ENCODE measurements around the gene MAPK8.

MAPK8 gene

DNA sequence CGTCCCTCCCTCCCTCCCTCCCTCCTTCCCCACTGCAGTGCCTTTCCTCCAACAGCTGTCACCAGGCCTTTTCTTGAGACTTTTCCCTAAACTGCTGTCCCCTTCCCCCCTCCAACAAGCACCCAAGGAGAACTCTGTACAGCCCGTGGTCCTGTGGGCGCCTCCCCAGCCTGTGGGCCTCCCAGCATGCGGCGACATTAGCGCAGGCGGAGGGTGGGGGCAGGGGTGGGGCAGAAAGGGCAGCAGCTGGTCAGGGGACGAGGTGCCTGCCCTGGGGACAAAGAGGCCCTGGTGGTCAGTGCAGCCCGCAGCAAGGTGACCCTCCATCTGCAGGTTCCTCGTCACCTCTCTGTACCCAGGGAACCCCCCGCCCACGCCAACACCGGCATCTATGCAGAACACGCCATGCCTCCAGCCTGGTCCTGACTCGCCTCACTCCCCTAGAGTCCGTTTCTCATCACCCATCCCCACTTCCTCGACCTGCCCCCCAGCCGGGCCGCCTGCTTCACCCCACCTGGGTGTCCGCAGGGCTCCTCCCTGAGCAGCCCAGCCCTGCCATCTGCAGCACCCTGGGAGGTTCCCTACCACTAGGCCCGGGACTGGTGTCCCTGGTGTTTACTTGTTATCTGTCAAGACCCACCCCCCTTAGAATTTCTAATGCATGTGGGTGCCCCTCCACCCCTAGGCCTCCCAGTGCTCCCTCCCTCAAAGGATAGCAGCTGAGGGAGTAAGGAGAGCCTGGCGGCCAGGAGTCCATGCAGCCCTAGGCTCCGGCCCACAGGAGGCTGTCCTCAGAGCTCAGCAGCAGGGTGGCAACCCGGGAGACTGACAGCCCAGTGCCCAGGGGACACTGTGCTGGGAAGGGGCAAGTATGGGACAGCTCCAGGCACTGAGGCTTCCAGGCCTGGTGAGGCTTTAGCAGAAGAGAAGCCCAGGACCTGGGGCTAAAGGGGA, 150.6 kb downstream of the MAPK8 start:
- Histone ChIP-seq H3K27ac (no peak overlapping the region), H3K4me3 (ENCODE audit: low read depth, low read length) (no peak overlapping the region), H3K27me3 (replicated peaks) (no peaks in the 10 kb centered on the region), H3K36me3 (replicated peaks) (peaks cover 15% of the 10 kb centered on the region)
- in situ Hi-C loops (cut with HindIII; ENCODE audit: low pct_ligation_motif_present, low sequenced_read_pairs): no loop called here
- no peak for DNase-seq
- no peak for TF ChIP-seq CTCF (IDR thresholded peaks at IDR 0.05; ENCODE audit: low read depth, low read length, missing control alignments)

DNA sequence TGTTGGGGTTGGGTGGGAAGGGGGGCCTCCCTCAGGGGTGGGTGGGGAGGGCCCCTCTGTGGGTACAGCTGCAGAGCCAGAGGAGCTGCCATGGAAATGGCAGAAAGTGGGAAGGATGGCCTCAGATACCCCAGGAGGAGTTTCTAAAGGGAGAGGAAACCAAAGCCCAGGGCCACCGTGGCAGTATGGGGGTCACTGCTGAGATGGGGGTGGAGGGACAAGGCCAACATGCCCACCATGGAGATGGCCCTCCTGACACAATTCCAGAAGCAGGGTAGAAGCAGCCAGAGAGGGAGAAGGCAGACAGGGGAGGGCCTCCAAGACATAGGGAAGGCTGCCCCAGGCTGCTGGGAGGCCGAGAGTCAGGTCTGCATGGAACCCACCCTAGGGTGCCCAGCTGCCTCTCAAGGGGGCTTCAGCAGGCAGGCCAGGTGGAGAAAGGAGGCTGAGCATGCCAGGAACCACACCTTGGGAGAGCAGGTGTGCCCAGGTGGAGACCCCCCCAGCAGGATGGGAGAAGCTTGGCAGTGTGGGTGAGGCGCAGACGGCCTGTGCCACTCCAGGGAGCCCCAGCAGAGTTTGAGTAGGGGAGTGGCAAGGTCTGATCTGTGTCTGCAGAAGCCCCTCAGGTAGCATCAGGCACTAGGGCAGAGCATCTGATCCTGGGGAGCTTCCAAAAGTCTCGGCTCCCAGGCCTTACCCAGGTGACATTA, 151.6 kb downstream of the MAPK8 start:
- no peak for DNase-seq
- H3K36me3 ChIP-seq (replicated peaks): peaks cover 7% of the 10 kb centered on the region
- in situ Hi-C loops (cut with HindIII; ENCODE audit: low pct_ligation_motif_present, low sequenced_read_pairs): no loop called here
- no peak for TF ChIP-seq CTCF (IDR thresholded peaks at IDR 0.05; ENCODE audit: low read depth, low read length, missing control alignments)
- H3K27ac ChIP-seq: no peak overlapping the region
- no peak overlapping the region for H3K4me3 ChIP-seq (ENCODE audit: low read depth, low read length)
- H3K27me3 ChIP-seq (replicated peaks): no peaks in the 10 kb centered on the region

GRCh38 chr10:48458662-48459048, 152.2 kb downstream of the MAPK8 start:
- H3K27me3 ChIP-seq (replicated peaks): no peaks in the 10 kb centered on the region
- no peak overlapping the region for H3K4me3 ChIP-seq (ENCODE audit: low read depth, low read length)
- no peak overlapping the region for H3K27ac ChIP-seq
- in situ Hi-C loops (cut with HindIII; ENCODE audit: low pct_ligation_motif_present, low sequenced_read_pairs): no loop called here
- TF ChIP-seq CTCF (IDR thresholded peaks at IDR 0.05; ENCODE audit: low read depth, low read length, missing control alignments): no peak
- DNase-seq: no peak
- H3K36me3 ChIP-seq (replicated peaks): peaks cover 2% of the 10 kb centered on the region

DNA sequence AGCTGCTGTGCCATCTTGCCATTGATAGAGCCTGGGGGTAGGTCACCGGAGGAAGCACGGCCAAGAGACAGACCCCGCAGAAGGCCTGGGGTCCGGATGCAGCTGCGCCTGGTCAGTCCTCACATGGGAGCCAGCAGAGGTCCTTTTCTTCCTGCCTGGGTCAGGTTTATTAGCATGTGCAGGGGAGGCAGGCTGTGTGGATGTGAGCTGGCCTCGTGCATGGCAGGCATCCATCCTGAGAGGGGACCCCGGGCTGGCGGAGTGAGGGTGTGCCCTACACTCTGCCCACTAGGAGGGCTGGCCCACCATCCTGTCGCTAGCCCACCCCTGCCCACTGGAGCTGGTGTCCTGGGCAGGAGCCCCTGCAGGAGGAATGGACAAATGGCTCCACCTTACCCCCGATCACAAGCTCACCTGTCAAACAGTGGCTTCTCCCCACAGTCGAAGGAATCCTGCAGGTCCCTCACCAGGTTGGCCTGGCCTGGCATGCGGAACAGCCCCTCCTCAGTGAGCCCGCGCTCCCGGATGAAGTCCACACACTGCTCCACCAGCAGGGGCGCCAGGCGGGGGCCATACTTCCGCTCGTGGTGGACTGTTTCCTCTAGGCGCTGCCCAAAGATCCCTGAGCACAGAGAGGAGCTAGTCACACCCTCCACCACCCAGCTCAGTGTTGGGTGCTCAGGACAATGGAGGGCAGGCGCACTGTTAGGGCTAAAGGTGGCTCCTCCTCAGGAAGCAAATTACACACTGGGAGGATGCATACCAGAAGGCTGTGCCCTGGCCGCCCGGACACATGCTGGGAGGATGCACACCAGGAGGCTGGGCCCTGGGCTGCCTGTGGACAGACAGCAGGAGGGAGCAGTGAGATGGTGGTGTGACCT, 153.0 kb downstream of the MAPK8 start:
- Histone ChIP-seq H3K4me3 (ENCODE audit: low read depth, low read length) (no peak overlapping the region), H3K27ac (no peak overlapping the region), H3K27me3 (replicated peaks) (no peaks in the 10 kb centered on the region), H3K36me3 (replicated peaks) (peaks cover 2% of the 10 kb centered on the region)
- in situ Hi-C loops (cut with HindIII; ENCODE audit: low pct_ligation_motif_present, low sequenced_read_pairs): no loop called here
- no peak for TF ChIP-seq CTCF (IDR thresholded peaks at IDR 0.05; ENCODE audit: low read depth, low read length, missing control alignments)
- no peak for DNase-seq

DNA sequence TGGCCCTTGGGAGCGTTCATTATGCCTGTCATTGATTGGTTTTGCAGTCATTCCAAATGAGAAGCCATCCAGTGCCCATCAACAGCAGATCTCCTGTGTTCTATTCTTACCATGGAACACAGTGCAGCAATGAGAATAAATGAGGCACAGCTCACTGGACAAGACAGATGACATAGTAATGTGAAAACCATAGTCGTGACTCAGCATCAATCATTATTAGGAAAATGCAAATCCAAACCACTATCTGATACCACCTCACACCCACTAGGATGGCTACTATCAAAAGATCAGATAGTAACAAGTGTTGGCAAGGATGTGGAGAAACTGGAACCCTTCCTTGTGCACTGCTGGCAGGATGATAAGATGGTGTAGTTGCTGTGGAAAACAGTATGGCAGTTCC, 153.7 kb downstream of the MAPK8 start:
- TF ChIP-seq CTCF (IDR thresholded peaks at IDR 0.05; ENCODE audit: low read depth, low read length, missing control alignments): no peak
- H3K27ac ChIP-seq: no peak overlapping the region
- in situ Hi-C loops (cut with HindIII; ENCODE audit: low pct_ligation_motif_present, low sequenced_read_pairs): no loop called here
- no peak for DNase-seq
- no peak overlapping the region for H3K4me3 ChIP-seq (ENCODE audit: low read depth, low read length)
- H3K27me3 ChIP-seq (replicated peaks): no peaks in the 10 kb centered on the region
- H3K36me3 ChIP-seq (replicated peaks): peaks cover 2% of the 10 kb centered on the region
